Heart right ventricle (tissue), 16 donors: ENCODE data around the gene TMED10. TPM values are rescaled to one million over a fixed set of nuclear protein-coding genes. Genes with fewer than 3 reads are reported as not detected.
A peak's percentile ranks its signal among the peaks of the same experiment; 100 is the strongest.

ENCODE experiments used
- ATAC-seq, 8 donors: fragments of 200-7000 bp; cut with Tn5 transposase; one replicate each; pipeline ENCODE4 v1.9.1; 2020; ENCODE audit warnings: mild to moderate bottlenecking in 8 of 8, moderate library complexity in 8 of 8, moderate number of reproducible peaks in 1 of 8
- DNase-seq, 2 donors: peaks; one replicate each; pipeline ENCODE4 v3.0.0-alpha.2; 2020
- H3K27ac ChIP-seq, 10 donors: fragments of 200-600 bp; sonication (generic) in 2 of 10; one replicate each; pipeline versions ENCODE4 v1.5.0 to v1.8.0; 2020 to 2022; ENCODE audit warnings: mild to moderate bottlenecking in 3 of 10
- H3K27me3 ChIP-seq, 7 donors: fragments of 200-600 bp; one replicate each; pipeline ENCODE4 v1.8.0; 2021 to 2022; ENCODE audit warnings: mild to moderate bottlenecking in 2 of 7
- H3K36me3 ChIP-seq, 9 donors: fragments of 200-600 bp; sonication (generic) in 1 of 9; one replicate each; pipeline versions ENCODE4 v1.5.0 to v1.8.0; 2020 to 2022; ENCODE audit warnings: mild to moderate bottlenecking in 2 of 9
- H3K4me1 ChIP-seq, 9 donors: fragments of 200-600 bp; sonication (generic) in 1 of 9; one replicate each; pipeline versions ENCODE4 v1.5.0 to v1.8.0; 2020 to 2022; ENCODE audit warnings: mild to moderate bottlenecking in 4 of 9
- H3K4me3 ChIP-seq, 10 donors: fragments of 200-600 bp; sonication (generic) in 2 of 10; one replicate each; pipeline versions ENCODE4 v1.5.0 to v1.8.0; 2020 to 2022; ENCODE audit warnings: mild to moderate bottlenecking in 7 of 10, moderate library complexity in 2 of 10
- H3K9me3 ChIP-seq, 11 donors: fragments of 200-600 bp in 10 of 11; sonication (generic) in 2 of 11; one replicate each; pipeline versions ENCODE4 v1.5.0 to v1.8.0; 2013 to 2022; ENCODE audit warnings: mild to moderate bottlenecking in 2 of 11, control low read depth in 1 of 11, moderate library complexity in 1 of 11
- WGBS, 2 donors: extraction: QIAGEN DNeasy Blood & Tissue Kit; methylation state at CpG; one replicate each; pipeline ENCODE4 v1.1.7; 2013; ENCODE audit warnings: inconsistent platforms in 1 of 2; 5-methylcytosine and 5-hydroxymethylcytosine counted together
- intact Hi-C, 10 donors: fragments of 100-400 bp; cut with DNase I; formaldehyde crosslinking; loops; one replicate each; pipeline versions ENCODE4 v1.11.1 to v1.14.2; 2022
- polyA plus RNA-seq, 2 donors: library from polyadenylated mRNA; stranded (reverse); fragments of 200-250 nt; gene quantifications; one replicate each; pipeline ENCODE4 v1.2.3, GENCODE V29; 2013
- total RNA-seq, 10 donors: library from RNA; stranded (reverse); fragmentation: NEBNext Ultra II Directional in 3 of 10; extraction: Animal tissue kit (Norgen Biotek cat#: 25700) in 3 of 10; gene quantifications; one replicate each; pipeline versions ENCODE4 v1.2.1 to v1.2.4, GENCODE V29; 2021 to 2023
- TF ChIP-seq, protein P1 (sequence below), 9 donors: fragments of 200-600 bp; sonication (generic) in 2 of 9; IDR thresholded peaks; one replicate each; pipeline versions ENCODE4 v1.5.0 to v1.8.0; 2021 to 2022; ENCODE audit warnings: antibody characterized with exemption in 9 of 9, mild to moderate bottlenecking in 5 of 9, moderate library complexity in 1 of 9
- donor health status: Arrhythmogenic right ventricular cardiomyopathy.
- donor health status: ischemic (EF 13 %, LVEDD 7.1; RV severe dilation, severe dysfunction).
- donor health status: healthy with polysubstance abuse.
- donor health status: DM: no; HTN: yes; CAD: no.
- donor health status: DM: no; HTN: no; CAD: no.
- donor health status: ischemic (EF 25% LVEDD 6.9; RV normal size, moderate dysfunction).
- donor health status: ischemic (EF 25% LVEDD 5.7; RV mildly dilated, moderate dysfunction).
- donor health status: healthy.
- donor health status: DM: yes; HTN: yes; CAD: no.
- donor health status: Ischemic cardiomyopathy.
- donor health status: ischemic (EF 35%, LVEDD 5.7; RV mildly dilated, moderate dysfunction).
- donor health status: nonischemic (EF 11% LVEDD 7.7; RV severe dilation, severe dysfunction).
- donor health status: DM: yes; HTN: yes; CAD: no.
- donor health status: PGD.
- donor health status: ischemic (EF 29% LVEDD 5.4; RV normal size, mild dysfunction).
- donor health status: nonischemic (EF 23%, LVEDD 6.1; RV moderate dilation, normal function).

Gene TMED10
- total and polyA plus RNA-seq, 12 donors = 29.1 to 366 (median 275) TPM

DNA sequence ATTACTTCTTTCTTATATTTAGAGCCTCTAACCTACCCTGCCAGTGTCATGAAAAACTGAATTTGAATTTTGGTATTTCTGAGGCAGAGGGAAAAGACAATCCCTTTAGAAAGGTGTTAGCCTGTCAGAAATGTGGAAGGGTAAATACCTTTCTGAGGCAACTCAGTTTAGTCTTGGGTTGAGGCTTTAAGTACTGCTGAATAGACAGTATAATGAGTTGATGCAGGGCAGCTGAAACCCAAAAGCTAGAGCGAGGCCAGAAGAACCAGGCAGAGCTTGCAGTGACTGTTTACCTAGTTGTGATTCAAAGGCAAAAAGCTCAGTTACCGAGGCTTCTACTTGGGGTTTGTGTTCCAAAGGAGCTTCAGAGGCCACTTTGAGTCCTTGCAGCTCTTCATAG is 88.3 kb downstream of the TMED10 start:
- TF ChIP-seq, protein P1, sequence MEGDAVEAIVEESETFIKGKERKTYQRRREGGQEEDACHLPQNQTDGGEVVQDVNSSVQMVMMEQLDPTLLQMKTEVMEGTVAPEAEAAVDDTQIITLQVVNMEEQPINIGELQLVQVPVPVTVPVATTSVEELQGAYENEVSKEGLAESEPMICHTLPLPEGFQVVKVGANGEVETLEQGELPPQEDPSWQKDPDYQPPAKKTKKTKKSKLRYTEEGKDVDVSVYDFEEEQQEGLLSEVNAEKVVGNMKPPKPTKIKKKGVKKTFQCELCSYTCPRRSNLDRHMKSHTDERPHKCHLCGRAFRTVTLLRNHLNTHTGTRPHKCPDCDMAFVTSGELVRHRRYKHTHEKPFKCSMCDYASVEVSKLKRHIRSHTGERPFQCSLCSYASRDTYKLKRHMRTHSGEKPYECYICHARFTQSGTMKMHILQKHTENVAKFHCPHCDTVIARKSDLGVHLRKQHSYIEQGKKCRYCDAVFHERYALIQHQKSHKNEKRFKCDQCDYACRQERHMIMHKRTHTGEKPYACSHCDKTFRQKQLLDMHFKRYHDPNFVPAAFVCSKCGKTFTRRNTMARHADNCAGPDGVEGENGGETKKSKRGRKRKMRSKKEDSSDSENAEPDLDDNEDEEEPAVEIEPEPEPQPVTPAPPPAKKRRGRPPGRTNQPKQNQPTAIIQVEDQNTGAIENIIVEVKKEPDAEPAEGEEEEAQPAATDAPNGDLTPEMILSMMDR (IDR thresholded peaks at IDR 0.05) = no peak
- H3K9me3 ChIP-seq = no peaks in the 10 kb centered on the region
- ATAC-seq = peak in 1 of 8 donors; percentile 16
- WGBS, 2 donors = 82 to 94% methylated on average over 2 of the region's 2 CpGs
- intact Hi-C loops = loop anchor here (1.0 to 10.0 kb wide), 12 partner anchors 141 to 227 kb away; no protein-coding TSS in a partner anchor
- H3K4me1 ChIP-seq = no peaks in the 10 kb centered on the region
- no peak for DNase-seq
- peaks cover 0 to 100% (median 69%) of the 10 kb centered on the region in 9 donors for H3K36me3 ChIP-seq
- H3K27ac ChIP-seq = no peak overlapping the region
- H3K27me3 ChIP-seq = no peaks in the 10 kb centered on the region
- no peak overlapping the region for H3K4me3 ChIP-seq

DNA sequence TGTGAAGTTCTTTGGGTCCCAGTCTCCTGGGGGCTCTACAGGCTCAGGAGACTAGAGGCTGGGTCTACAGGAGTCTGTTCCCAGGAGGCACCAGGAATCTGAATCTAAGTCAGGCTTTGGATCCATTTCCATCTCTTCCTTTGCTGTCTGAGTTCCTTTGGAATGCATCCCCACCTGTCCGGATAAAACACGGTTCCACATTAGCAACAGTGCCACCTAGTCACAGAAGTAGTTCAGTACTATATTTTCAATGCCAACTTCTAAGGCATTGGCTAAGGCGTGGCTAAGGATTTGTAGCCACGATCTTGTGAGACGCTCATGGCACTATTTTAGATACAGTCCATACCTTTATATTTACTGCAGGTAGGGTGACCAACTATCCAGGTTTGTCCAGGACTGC is 91.9 kb downstream of the TMED10 start:
- peak in 1 of 8 donors; percentile 19 for ATAC-seq

DNA sequence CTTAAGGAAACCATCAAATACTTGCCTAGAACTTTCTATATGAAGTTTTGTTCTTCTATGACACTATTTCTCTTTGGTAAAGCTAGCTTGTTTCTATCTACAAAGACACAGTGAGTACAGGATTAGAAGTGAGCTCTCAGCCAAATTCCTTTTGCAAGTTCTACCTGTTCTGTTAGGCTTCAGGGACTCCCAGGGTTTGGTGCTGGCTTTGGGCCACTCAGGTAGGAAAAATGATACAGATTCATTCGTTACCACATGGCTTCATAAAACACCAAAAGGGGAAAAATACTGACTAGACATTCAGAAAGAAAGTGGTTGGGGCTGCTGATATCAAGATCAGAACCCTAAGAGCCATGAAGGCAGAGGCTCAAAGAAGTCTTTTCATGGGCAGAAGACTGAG is 93.1 kb downstream of the TMED10 start:
- H3K9me3 ChIP-seq = no peaks in the 10 kb centered on the region
- TF ChIP-seq, protein P1 (IDR thresholded peaks at IDR 0.05) = no peak
- ATAC-seq (no peak), DNase-seq (no peak)
- WGBS, 2 donors = 95 to 100% methylated on average over 1 of the region's 1 CpG
- H3K27ac ChIP-seq = no peak overlapping the region
- peaks cover 0 to 15% (median 4%) of the 10 kb centered on the region in 9 donors for H3K4me1 ChIP-seq
- H3K36me3 ChIP-seq = peaks cover 3 to 83% (median 50%) of the 10 kb centered on the region in 9 donors
- intact Hi-C loops = loop anchor here in 3 of 10 donors (10.0 kb wide), 3 partner anchors 138 to 218 kb away; no protein-coding TSS in a partner anchor
- H3K27me3 ChIP-seq = no peaks in the 10 kb centered on the region
- no peak overlapping the region for H3K4me3 ChIP-seq

More for the DNA sequence above, 91.9 kb downstream of the TMED10 start:
- WGBS, 2 donors = 52 to 59% methylated on average over 5 of the region's 5 CpGs
- TF ChIP-seq, protein P1 (IDR thresholded peaks at IDR 0.05) = peak in 3 of 9 donors; percentile 12 to 29 (median 13)
- Histone ChIP-seq H3K4me1 (peaks cover 0 to 15% (median 4%) of the 10 kb centered on the region in 9 donors), H3K36me3 (peaks cover 3 to 89% (median 54%) of the 10 kb centered on the region in 9 donors), H3K27me3 (no peaks in the 10 kb centered on the region), H3K4me3 (no peak overlapping the region), H3K27ac (no peak overlapping the region), H3K9me3 (no peaks in the 10 kb centered on the region)
- intact Hi-C loops = loop anchor here in 5 of 10 donors (2.0 to 10.0 kb wide), 5 partner anchors 138 to 220 kb away; no protein-coding TSS in a partner anchor
- DNase-seq = no peak

DNA sequence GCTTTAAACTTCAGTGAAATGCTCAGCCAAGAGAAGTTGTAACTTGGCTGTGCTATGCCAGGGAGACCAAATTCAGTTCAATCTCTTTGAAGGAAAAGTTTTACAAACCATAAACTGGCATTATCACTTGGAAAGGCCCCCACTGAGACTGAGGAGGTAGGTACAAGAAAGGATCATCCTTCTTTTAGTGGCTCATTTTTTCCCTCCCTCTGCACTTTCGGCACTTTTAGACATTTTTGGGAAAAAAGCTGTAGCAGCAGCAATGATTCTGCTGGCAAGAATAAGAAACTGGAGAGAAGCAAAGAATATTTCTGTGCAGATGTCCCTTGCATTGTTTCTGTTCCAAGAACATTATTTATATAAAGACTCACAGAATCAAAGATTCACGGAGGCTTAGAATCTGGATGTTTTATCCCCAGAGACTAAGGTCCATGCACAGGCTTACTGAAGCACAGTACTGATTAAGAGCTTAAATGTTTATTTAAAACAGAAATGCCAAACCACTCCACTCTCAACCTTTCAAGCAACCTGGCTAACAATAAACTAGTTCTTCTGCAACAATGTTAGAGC is 94.7 kb downstream of the TMED10 start:
- Histone ChIP-seq H3K9me3 (no peaks in the 10 kb centered on the region), H3K36me3 (peaks cover 0 to 68% (median 36%) of the 10 kb centered on the region in 9 donors), H3K27ac (peak overlapping the region in 4 of 10 donors; percentile 7 to 48 (median 18)), H3K4me3 (no peak overlapping the region), H3K4me1 (peaks cover 0 to 15% (median 4%) of the 10 kb centered on the region in 9 donors), H3K27me3 (no peaks in the 10 kb centered on the region)
- WGBS, 2 donors = 64 to 71% methylated on average over 2 of the region's 2 CpGs
- intact Hi-C loops = loop anchor here in 3 of 10 donors (10.0 kb wide), 3 partner anchors 137 to 217 kb away; no protein-coding TSS in a partner anchor
- ATAC-seq = peak in 2 of 8 donors; percentile 22 to 36
- TF ChIP-seq, protein P1 (IDR thresholded peaks at IDR 0.05) = no peak
- no peak for DNase-seq

Other genes with a start within 250 kb of the TMED10 start
- gene PGF, start 221.0 kb downstream of the TMED10 start, total RNA-seq = 10 to 100 TPM in 1 of 10 donors, 1 to 10 TPM in 9; 2.1 to 22.5 (median 6.1) TPM
- 10 to 100 TPM in 1 of 2 donors, 1 to 10 TPM in 1; 6.8 to 12.2 TPM for gene PGF, start 221.0 kb downstream of the TMED10 start, polyA plus RNA-seq
- gene EIF2B2, start 173.7 kb downstream of the TMED10 start, total RNA-seq = 10 to 100 TPM; 25.9 to 44.5 (median 31.5) TPM
- gene EIF2B2, start 173.7 kb downstream of the TMED10 start, polyA plus RNA-seq = 10 to 100 TPM; 14.3 to 60.4 TPM
- 10 to 100 TPM; 14.7 to 21.6 (median 18.7) TPM for gene MLH3, start 125.1 kb downstream of the TMED10 start, total RNA-seq
- gene MLH3, start 125.1 kb downstream of the TMED10 start, polyA plus RNA-seq = 10 to 100 TPM in 1 of 2 donors, 1 to 10 TPM in 1; 8.4 to 15.7 TPM
- 10 to 100 TPM in 5 of 10 donors, 1 to 10 TPM in 5; 7.9 to 12.6 (median 10.0) TPM for gene ACYP1, start 112.6 kb downstream of the TMED10 start, total RNA-seq
- 10 to 100 TPM; 13.6 to 34.9 TPM for gene ACYP1, start 112.6 kb downstream of the TMED10 start, polyA plus RNA-seq
- gene ZC2HC1C, start 107.0 kb downstream of the TMED10 start, total RNA-seq = 10 to 100 TPM in 3 of 10 donors, 1 to 10 TPM in 7; 4.6 to 12.4 (median 8.9) TPM
- gene ZC2HC1C, start 107.0 kb downstream of the TMED10 start, polyA plus RNA-seq = 10 to 100 TPM in 1 of 2 donors, 1 to 10 TPM in 1; 3.7 to 14.6 TPM
- gene NEK9, start 49.6 kb downstream of the TMED10 start, total RNA-seq = 100 to 1,000 TPM in 9 of 10 donors, 10 to 100 TPM in 1; 97.8 to 138 (median 115) TPM
- 10 to 100 TPM; 26.9 to 51.3 TPM for gene NEK9, start 49.6 kb downstream of the TMED10 start, polyA plus RNA-seq
- gene FOS, start 102.2 kb upstream of the TMED10 start, total RNA-seq = 100 to 1,000 TPM in 3 of 10 donors, 10 to 100 TPM in 6, 1 to 10 TPM in 1; 9.3 to 173 (median 64.0) TPM
- gene FOS, start 102.2 kb upstream of the TMED10 start, polyA plus RNA-seq = 10 to 100 TPM; 17.3 to 49.9 TPM